HL-60 (cell line): Measurements from ENCODE around the gene SGK1.

Source experiments
- DNase-seq, 2 experiments: peaks; one replicate each; pipeline ENCODE4 v3.0.0-alpha.2; 2010 to 2020; ENCODE audit warnings: low read depth in 1 of 2, low spot score in 1 of 2
- H3K27ac ChIP-seq: fragments of 250-450 bp; sonication (Bioruptor Pico); replicated peaks from 2 replicates; pipeline ENCODE4 v1.5.1; 2020; ENCODE audit warnings: mild to moderate bottlenecking, moderate library complexity
- H3K27me3 ChIP-seq: fragments of 250-450 bp; sonication (Bioruptor Pico); 2 replicates; pipeline ENCODE4 v1.5.1; 2021; ENCODE audit warnings: mild to moderate bottlenecking, moderate library complexity; ENCODE audit not compliant: insufficient read depth, poor library complexity, severe bottlenecking
- H3K4me3 ChIP-seq: replicated peaks from 2 replicates; pipeline ENCODE4 v1.5.1; 2011; ENCODE audit warnings: mild to moderate bottlenecking, control low read depth, low read length; ENCODE audit not compliant: insufficient read depth
- GABPA ChIP-seq: IDR thresholded peaks from 2 replicates; pipeline ENCODE4 v1.6.1; 2012; ENCODE audit warnings: low read depth
- POLR2AphosphoS5 ChIP-seq: IDR thresholded peaks from 2 replicates; pipeline ENCODE4 v1.6.1; 2012; ENCODE audit warnings: low read depth
- SPI1 ChIP-seq: IDR thresholded peaks from 2 replicates; pipeline ENCODE4 v1.6.1; 2012; ENCODE audit warnings: low read depth, mild to moderate bottlenecking, borderline replicate concordance
- TF ChIP-seq, protein P1 (sequence below): IDR thresholded peaks from one replicate; pipeline ENCODE4 v1.5.1; 2011; ENCODE audit warnings: low read length, control low read depth, inconsistent platforms; ENCODE audit not compliant: insufficient read depth
- TF ChIP-seq, protein P2 (sequence below): IDR thresholded peaks from 2 replicates; pipeline ENCODE4 v1.6.1; 2012; ENCODE audit warnings: low read depth; ENCODE audit not compliant: insufficient replicate concordance

Gene SGK1

DNA sequence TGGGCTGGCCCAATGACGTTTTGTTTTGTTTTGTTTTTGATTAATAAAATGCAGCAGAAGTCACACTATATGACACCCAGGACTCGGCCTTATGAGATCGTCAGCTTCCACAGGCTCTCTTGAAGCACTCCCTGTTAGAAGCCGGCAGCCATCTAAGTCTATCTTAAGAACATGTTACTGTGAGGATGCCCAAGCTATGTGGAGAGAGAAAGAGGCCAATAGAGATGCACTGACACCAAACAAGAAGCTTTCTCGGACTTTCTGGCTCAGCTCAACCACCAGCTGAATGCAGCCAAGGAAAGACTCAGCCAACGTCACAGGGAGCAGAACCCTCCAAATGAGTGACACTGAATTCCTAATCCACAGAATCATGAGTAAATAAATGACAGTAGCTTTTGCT, 14.0 kb downstream of the SGK1 start:
- Histone ChIP-seq H3K4me3 (no peak overlapping the region), H3K27ac (no peak overlapping the region), H3K27me3 (no peaks in the 10 kb centered on the region)
- DNase-seq: no peak
- TF ChIP-seq POLR2AphosphoS5: no peak
- TF ChIP-seq GABPA: no peak
- TF ChIP-seq, protein P1, sequence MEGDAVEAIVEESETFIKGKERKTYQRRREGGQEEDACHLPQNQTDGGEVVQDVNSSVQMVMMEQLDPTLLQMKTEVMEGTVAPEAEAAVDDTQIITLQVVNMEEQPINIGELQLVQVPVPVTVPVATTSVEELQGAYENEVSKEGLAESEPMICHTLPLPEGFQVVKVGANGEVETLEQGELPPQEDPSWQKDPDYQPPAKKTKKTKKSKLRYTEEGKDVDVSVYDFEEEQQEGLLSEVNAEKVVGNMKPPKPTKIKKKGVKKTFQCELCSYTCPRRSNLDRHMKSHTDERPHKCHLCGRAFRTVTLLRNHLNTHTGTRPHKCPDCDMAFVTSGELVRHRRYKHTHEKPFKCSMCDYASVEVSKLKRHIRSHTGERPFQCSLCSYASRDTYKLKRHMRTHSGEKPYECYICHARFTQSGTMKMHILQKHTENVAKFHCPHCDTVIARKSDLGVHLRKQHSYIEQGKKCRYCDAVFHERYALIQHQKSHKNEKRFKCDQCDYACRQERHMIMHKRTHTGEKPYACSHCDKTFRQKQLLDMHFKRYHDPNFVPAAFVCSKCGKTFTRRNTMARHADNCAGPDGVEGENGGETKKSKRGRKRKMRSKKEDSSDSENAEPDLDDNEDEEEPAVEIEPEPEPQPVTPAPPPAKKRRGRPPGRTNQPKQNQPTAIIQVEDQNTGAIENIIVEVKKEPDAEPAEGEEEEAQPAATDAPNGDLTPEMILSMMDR: no peak
- no peak for TF ChIP-seq SPI1
- TF ChIP-seq, protein P2, sequence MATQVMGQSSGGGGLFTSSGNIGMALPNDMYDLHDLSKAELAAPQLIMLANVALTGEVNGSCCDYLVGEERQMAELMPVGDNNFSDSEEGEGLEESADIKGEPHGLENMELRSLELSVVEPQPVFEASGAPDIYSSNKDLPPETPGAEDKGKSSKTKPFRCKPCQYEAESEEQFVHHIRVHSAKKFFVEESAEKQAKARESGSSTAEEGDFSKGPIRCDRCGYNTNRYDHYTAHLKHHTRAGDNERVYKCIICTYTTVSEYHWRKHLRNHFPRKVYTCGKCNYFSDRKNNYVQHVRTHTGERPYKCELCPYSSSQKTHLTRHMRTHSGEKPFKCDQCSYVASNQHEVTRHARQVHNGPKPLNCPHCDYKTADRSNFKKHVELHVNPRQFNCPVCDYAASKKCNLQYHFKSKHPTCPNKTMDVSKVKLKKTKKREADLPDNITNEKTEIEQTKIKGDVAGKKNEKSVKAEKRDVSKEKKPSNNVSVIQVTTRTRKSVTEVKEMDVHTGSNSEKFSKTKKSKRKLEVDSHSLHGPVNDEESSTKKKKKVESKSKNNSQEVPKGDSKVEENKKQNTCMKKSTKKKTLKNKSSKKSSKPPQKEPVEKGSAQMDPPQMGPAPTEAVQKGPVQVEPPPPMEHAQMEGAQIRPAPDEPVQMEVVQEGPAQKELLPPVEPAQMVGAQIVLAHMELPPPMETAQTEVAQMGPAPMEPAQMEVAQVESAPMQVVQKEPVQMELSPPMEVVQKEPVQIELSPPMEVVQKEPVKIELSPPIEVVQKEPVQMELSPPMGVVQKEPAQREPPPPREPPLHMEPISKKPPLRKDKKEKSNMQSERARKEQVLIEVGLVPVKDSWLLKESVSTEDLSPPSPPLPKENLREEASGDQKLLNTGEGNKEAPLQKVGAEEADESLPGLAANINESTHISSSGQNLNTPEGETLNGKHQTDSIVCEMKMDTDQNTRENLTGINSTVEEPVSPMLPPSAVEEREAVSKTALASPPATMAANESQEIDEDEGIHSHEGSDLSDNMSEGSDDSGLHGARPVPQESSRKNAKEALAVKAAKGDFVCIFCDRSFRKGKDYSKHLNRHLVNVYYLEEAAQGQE: no peak

DNA sequence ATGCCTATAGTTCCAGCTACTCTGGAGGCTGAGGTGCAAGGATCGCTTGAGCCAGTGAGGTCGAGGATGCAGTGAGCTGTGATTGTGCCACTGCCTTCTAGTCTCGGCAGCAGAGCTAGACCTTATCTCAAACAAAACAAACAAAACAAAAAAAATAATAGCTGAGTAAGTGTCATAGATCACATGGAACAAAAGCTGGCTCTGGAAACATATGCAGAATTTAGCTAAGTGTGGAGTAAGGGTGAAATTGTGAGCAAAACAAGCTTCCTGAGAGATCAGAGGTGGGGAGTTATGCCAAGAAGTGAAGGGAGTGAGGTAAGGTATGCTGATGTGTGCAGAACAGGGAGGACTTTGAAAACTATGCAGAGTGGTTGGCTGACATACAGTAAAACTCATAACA, 18.7 kb downstream of the SGK1 start:
- Histone ChIP-seq H3K27ac (no peak overlapping the region), H3K4me3 (no peak overlapping the region), H3K27me3 (no peaks in the 10 kb centered on the region)
- TF ChIP-seq SPI1: no peak
- no peak for TF ChIP-seq GABPA
- TF ChIP-seq POLR2AphosphoS5: no peak
- TF ChIP-seq, protein P1: no peak
- TF ChIP-seq, protein P2: no peak
- no peak for DNase-seq

DNA sequence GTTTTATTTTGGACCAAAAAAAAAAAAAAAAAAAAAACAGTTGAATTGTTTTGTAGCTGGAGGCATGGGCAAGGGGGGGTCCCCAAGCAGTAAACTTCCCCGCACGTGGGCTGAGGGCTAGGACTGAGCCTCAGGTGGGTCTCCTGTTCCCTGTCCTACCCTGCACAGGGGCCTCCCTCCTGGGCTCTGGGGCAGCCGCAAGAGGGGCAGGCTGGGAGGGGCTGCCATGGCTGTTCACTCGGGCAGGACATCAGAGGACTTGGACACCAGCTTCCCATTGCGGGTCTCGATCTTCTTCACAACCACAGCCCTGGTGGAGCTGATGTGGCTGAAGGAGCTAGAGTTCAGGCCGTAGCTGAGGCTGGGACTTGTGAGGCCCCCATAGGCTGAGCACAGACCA, 21.1 kb downstream of the SGK1 start:
- H3K27me3 ChIP-seq: no peaks in the 10 kb centered on the region

More for the DNA sequence above, 21.1 kb downstream of the SGK1 start:
- Histone ChIP-seq H3K27ac (no peak overlapping the region), H3K4me3 (no peak overlapping the region)
- TF ChIP-seq, protein P1: no peak
- DNase-seq: no peak
